Fibroblast of the conjunctiva (primary cell): Measurements from ENCODE around the gene SLC25A45.

Source experiments
- DNase-seq: peaks from one replicate; pipeline ENCODE4 v3.0.0-alpha.2; 2010; ENCODE audit warnings: low read depth

Gene SLC25A45

GRCh38 chr11:65382033-65382803 lies at the start of gene SLC25A45:
SLC25A45 (minus strand) TSS chr11:65382646; CDS start chr11:65381951, 695 bp downstream.
- peak; percentile 96 for DNase-seq

- DNase-seq = no peak
Observed at GRCh38 chr11:65431451-65432099, 49.1 kb upstream of the SLC25A45 start.

- DNase-seq = no peak
Observed at GRCh38 chr11:65430406-65431217, 48.2 kb upstream of the SLC25A45 start.

- DNase-seq = no peak
Observed at GRCh38 chr11:65429724-65430405, 47.4 kb upstream of the SLC25A45 start.

- no peak for DNase-seq
Observed at GRCh38 chr11:65429068-65429681, 46.7 kb upstream of the SLC25A45 start.

GRCh38 chr11:65428578-65429067 lies 46.2 kb upstream of the SLC25A45 start:
- no peak for DNase-seq

- DNase-seq = no peak
Observed at GRCh38 chr11:65427691-65428577, 45.5 kb upstream of the SLC25A45 start.

GRCh38 chr11:65426839-65427690 lies 44.6 kb upstream of the SLC25A45 start:
- DNase-seq = no peak

GRCh38 chr11:65425971-65426838 lies 43.8 kb upstream of the SLC25A45 start:
- no peak for DNase-seq

GRCh38 chr11:65425105-65425970 lies 42.9 kb upstream of the SLC25A45 start:
- DNase-seq = no peak

GRCh38 chr11:65424205-65425104 lies 42.0 kb upstream of the SLC25A45 start:
- no peak for DNase-seq

- no peak for DNase-seq
Observed at GRCh38 chr11:65423516-65424204, 41.2 kb upstream of the SLC25A45 start.

GRCh38 chr11:65422633-65423515 lies 40.4 kb upstream of the SLC25A45 start, which contains the start of gene NEAT1:
NEAT1 (plus strand) TSS chr11:65422798.
- peak; percentile 95 for DNase-seq

GRCh38 chr11:65421794-65422632 lies 39.6 kb upstream of the SLC25A45 start:
- peak; percentile 96 for DNase-seq
